Measurements from ENCODE around the gene CD300LF. TPM values are rescaled to one million over a fixed set of nuclear protein-coding genes. Genes with fewer than 3 reads are reported as not detected.

CD300LF gene
- total RNA-seq, 6 experiments from 2014 or later: 0.44 to 2.6 (median 0.74) TPM; not detected in 1

DNA sequence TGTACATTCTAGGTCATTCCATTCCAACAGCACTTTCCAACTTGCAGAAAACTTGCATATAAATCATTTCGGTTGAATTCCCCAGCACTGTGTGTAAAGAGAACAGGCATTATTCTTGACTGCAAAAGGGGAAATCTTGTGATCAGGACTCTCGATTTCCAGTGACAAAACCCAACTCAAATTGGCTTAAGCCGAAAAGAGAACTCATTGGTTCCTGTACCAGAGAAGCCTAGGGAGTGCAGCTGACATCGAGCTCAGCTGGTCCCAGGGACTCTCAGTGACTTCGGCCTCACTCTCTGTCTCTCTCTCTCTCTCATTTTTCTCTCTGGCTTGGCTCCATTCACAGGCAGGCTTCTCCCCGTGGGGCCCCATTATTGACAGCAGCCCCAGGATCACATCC lies 30.7 kb downstream of the CD300LF start:
- intact Hi-C loops (cut with DNase I): no loop called here
- TF ChIP-seq CTCF (IDR thresholded peaks at IDR 0.05) (no peak), POLR2A (IDR thresholded peaks at IDR 0.05) (no peak)
- Histone ChIP-seq H3K36me3 (no peaks in the 10 kb centered on the region), H3K9me3 (no peaks in the 10 kb centered on the region), H3K4me1 (no peaks in the 10 kb centered on the region), H3K27me3 (no peaks in the 10 kb centered on the region), H3K27ac (no peak overlapping the region), H3K4me3 (no peak overlapping the region)
- DNase-seq (no peak), ATAC-seq (peak in 3 of 4 donors; percentile 37 to 65 (median 55))
- WGBS (ENCODE audit: insufficient coverage, low coverage, low lambda C conversion rate, missing lambda C conversion rate): 68% methylated on average over 5 of the region's 6 CpGs

DNA sequence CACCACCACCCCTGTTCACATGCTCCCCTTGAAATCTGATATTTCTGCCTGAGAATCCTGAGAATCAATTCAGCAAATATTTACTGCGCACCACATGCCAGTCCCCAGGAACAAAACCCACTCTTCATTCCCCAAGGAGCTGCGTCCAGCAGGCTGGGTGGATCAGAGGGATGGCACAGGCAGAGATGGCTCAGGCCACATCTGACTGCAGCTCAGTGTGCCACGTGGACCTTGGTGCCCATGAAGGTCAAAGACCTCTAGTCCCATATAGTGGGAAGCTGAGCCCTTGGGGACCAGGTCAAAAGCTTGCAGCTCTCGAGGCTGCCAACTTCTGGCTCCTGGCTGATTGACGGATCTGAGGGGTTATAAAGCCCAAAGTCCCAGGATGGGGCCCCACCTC lies 31.8 kb downstream of the CD300LF start:
- peak in 1 of 3 donors; percentile 36 for DNase-seq
- H3K9me3 ChIP-seq: no peaks in the 10 kb centered on the region
- no peaks in the 10 kb centered on the region for H3K4me1 ChIP-seq
- H3K36me3 ChIP-seq: no peaks in the 10 kb centered on the region
- 30% methylated on average over 2 of the region's 5 CpGs for WGBS (ENCODE audit: insufficient coverage, low coverage, low lambda C conversion rate, missing lambda C conversion rate)
- no peak for ATAC-seq
- TF ChIP-seq CTCF (IDR thresholded peaks at IDR 0.05) (no peak), POLR2A (IDR thresholded peaks at IDR 0.05) (no peak)
- H3K4me3 ChIP-seq: no peak overlapping the region
- H3K27ac ChIP-seq: no peak overlapping the region
- intact Hi-C loops (cut with DNase I): no loop called here
- no peaks in the 10 kb centered on the region for H3K27me3 ChIP-seq

- no peak overlapping the region for H3K27ac ChIP-seq
- no peaks in the 10 kb centered on the region for H3K36me3 ChIP-seq
- DNase-seq (no peak), ATAC-seq (no peak)
- intact Hi-C loops (cut with DNase I): no loop called here
- no peaks in the 10 kb centered on the region for H3K27me3 ChIP-seq
- TF ChIP-seq POLR2A (IDR thresholded peaks at IDR 0.05): no peak
- TF ChIP-seq CTCF (IDR thresholded peaks at IDR 0.05): no peak
- no peaks in the 10 kb centered on the region for H3K4me1 ChIP-seq
- WGBS (ENCODE audit: insufficient coverage, low coverage, low lambda C conversion rate, missing lambda C conversion rate): 52% methylated on average over 2 of the region's 2 CpGs
- no peak overlapping the region for H3K4me3 ChIP-seq
- no peaks in the 10 kb centered on the region for H3K9me3 ChIP-seq
These were observed 32.5 kb downstream of the CD300LF start for GRCh38 chr17:74680213-74680612.

DNA sequence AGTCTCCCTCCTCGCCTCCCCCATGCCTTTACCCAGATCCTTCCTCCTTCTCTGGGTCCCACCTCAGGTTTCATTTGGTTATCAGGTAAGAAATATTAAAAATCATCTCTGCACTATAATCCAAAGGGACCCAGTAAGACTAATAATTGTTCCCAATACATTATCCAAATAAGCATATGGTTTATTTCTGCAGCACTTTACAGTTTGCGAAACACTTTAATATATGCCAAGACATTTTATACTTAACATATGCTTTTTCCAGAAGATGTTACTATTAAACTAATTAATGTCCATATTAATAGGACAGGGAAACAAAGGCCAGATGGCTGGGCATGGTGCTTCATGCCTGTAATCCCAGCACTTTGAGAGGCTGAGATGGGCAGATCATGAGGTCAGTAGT lies 33.3 kb downstream of the CD300LF start:
- ATAC-seq: no peak
- Histone ChIP-seq H3K27me3 (no peaks in the 10 kb centered on the region), H3K4me1 (no peaks in the 10 kb centered on the region), H3K9me3 (no peaks in the 10 kb centered on the region), H3K4me3 (no peak overlapping the region), H3K36me3 (no peaks in the 10 kb centered on the region), H3K27ac (no peak overlapping the region)
- WGBS (ENCODE audit: insufficient coverage, low coverage, low lambda C conversion rate, missing lambda C conversion rate): 79% methylated on average over 2 of the region's 2 CpGs
- intact Hi-C loops (cut with DNase I): no loop called here
- no peak for DNase-seq
- TF ChIP-seq CTCF (IDR thresholded peaks at IDR 0.05) (no peak), POLR2A (IDR thresholded peaks at IDR 0.05) (no peak)

DNA sequence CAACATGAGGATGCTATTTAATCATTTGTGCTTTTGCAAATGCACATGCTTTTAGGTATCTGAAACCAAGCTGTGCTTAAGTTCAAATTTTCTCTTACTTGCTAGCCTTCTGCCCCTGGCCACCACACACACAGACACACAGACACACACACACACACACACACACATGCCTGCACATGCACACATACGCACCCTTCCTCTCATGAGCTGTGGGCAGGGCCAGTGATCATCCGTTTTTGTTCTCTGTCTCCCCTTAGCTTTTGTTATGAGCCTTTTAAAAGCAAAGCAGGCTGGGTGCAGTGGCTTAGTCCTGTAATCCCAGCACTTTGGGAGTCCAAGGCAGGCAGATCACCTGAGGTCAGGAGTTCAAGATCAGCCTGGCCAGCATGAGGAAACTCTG lies 34.2 kb downstream of the CD300LF start:
- WGBS (ENCODE audit: insufficient coverage, low coverage, low lambda C conversion rate, missing lambda C conversion rate): 28% methylated on average over 2 of the region's 2 CpGs

More for the DNA sequence above, 34.2 kb downstream of the CD300LF start:
- intact Hi-C loops (cut with DNase I): no loop called here
- Histone ChIP-seq H3K36me3 (no peaks in the 10 kb centered on the region), H3K9me3 (no peaks in the 10 kb centered on the region), H3K27me3 (no peaks in the 10 kb centered on the region), H3K4me3 (no peak overlapping the region), H3K4me1 (no peaks in the 10 kb centered on the region), H3K27ac (no peak overlapping the region)
- ATAC-seq (no peak), DNase-seq (peak in 1 of 3 donors; percentile 10)
- TF ChIP-seq CTCF (IDR thresholded peaks at IDR 0.05): no peak
- no peak for TF ChIP-seq POLR2A (IDR thresholded peaks at IDR 0.05)
